Measurements from ENCODE around the gene NT5C1A.

Gene NT5C1A

DNA sequence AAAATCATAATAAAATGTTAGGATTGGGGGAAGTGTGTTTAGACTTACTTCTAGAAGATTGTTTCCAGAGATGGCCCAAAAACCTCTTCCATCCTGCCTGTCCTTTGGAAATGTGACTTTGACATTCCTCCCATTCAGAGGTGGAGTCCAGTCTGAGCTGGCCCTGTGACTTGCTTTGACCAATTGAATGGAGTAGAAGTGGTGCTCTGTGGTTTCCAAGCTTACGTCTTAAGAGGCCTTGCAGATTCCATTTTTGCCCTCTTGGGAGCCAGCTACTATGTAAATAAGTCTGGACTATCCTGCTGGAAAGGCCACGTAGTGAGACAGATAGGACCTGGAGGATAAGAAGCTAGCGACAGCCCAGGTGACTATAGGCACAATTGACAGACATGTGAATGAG is 1.3 kb upstream of the NT5C1A start:
- in situ Hi-C loops (cut with MboI; ENCODE audit: low pct_unique_long_range_greater_than_20kb, low sequenced_read_pairs, unreplicated experiment): no loop called here
- no peak for DNase-seq (ENCODE audit: low spot score)
- TF ChIP-seq, protein P1, sequence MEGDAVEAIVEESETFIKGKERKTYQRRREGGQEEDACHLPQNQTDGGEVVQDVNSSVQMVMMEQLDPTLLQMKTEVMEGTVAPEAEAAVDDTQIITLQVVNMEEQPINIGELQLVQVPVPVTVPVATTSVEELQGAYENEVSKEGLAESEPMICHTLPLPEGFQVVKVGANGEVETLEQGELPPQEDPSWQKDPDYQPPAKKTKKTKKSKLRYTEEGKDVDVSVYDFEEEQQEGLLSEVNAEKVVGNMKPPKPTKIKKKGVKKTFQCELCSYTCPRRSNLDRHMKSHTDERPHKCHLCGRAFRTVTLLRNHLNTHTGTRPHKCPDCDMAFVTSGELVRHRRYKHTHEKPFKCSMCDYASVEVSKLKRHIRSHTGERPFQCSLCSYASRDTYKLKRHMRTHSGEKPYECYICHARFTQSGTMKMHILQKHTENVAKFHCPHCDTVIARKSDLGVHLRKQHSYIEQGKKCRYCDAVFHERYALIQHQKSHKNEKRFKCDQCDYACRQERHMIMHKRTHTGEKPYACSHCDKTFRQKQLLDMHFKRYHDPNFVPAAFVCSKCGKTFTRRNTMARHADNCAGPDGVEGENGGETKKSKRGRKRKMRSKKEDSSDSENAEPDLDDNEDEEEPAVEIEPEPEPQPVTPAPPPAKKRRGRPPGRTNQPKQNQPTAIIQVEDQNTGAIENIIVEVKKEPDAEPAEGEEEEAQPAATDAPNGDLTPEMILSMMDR (IDR thresholded peaks at IDR 0.05; ENCODE audit: extremely low read depth, insufficient read depth, missing control alignments): no peak

DNA sequence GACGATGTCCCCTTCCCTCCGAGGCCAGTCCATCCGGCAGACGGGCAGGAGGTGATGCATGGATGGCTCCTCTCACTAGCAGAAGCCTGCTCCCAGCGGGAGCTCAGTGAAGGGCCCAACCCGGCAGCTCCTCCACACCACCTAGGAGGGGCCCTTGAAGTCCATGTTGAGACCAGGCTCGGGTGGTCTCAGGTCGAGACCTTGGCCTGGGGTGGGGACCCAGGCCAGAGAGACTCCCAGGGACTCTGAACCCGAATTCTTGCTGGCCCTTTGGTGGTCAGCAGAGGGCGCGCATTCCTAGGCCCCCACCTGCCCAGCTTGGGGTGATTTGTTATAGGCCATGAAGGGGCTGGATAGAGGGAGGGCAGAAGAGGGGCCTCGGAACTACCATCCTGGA is 642 bp upstream of the NT5C1A start:
- peak; percentile 72 for DNase-seq (ENCODE audit: low spot score)
- TF ChIP-seq, protein P1 (IDR thresholded peaks at IDR 0.05; ENCODE audit: extremely low read depth, insufficient read depth, missing control alignments): peak; percentile 75
- in situ Hi-C loops (cut with MboI; ENCODE audit: low pct_unique_long_range_greater_than_20kb, low sequenced_read_pairs, unreplicated experiment): no loop called here

DNA sequence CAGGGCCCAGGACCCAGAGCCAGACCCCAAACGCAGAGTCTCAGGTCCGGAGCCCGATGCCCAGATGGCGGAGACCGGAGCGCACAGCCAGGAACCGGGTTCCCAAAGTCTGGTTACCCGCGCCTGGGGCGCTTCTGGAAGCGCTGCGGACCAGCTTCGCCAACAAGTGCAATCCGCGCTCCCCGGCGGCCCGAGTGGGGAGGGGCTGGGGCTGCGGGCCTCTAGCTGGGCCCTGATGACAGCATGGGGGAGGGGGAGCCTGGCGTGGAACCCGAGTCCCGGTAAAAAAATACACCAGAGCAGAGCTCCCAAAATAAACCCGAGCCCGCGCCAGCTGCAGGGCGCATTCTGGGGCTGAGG is 494 bp downstream of the NT5C1A start:
- in situ Hi-C loops (cut with MboI; ENCODE audit: low pct_unique_long_range_greater_than_20kb, low sequenced_read_pairs, unreplicated experiment): no loop called here
- TF ChIP-seq, protein P1 (IDR thresholded peaks at IDR 0.05; ENCODE audit: extremely low read depth, insufficient read depth, missing control alignments): no peak
- no peak for DNase-seq (ENCODE audit: low spot score)

DNA sequence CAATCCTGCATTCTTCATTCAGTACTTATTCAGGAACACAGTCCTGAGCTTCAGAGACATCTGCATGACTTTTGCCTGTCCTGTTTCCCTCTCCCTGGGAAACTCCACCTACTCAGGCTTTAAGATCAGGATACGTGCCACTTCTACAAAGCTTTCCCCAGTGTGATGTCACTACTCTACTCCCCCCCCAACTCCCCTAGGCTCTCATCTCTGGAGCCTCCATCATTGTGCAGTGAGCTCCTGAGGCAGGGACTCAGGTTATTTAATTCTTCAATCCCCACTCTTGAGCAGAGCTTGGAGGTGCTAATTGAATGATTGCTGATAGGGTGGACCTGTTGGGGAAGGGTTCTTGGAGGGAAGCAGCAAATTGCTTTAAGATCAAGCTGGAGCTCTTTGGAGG is 1.2 kb downstream of the NT5C1A start:
- no peak for DNase-seq (ENCODE audit: low spot score)
- TF ChIP-seq, protein P1 (IDR thresholded peaks at IDR 0.05; ENCODE audit: extremely low read depth, insufficient read depth, missing control alignments): no peak
- in situ Hi-C loops (cut with MboI; ENCODE audit: low pct_unique_long_range_greater_than_20kb, low sequenced_read_pairs, unreplicated experiment): no loop called here

DNA sequence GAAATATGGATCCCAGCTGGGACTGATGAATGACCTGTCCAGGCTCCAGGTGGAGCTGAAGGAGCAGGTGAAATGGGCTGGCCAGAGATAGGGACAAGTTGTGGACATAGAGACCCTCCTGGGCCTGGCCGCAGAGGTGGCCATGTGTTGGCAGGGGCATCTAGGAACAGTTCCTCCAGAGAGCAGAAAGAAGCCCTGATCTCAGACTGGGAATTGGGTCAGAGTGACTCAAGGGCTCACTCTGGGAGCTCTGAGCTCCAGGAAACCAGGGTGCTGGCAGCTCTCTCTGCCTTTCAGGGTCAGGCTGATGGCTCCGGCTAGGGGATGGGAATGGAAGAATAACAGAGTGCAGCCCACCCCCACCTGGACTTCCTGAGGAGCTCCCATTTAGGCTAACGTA is 3.0 kb downstream of the NT5C1A start:
- in situ Hi-C loops (cut with MboI; ENCODE audit: low pct_unique_long_range_greater_than_20kb, low sequenced_read_pairs, unreplicated experiment): no loop called here
- DNase-seq (ENCODE audit: low spot score): no peak
- TF ChIP-seq, protein P1 (IDR thresholded peaks at IDR 0.05; ENCODE audit: extremely low read depth, insufficient read depth, missing control alignments): no peak

DNA sequence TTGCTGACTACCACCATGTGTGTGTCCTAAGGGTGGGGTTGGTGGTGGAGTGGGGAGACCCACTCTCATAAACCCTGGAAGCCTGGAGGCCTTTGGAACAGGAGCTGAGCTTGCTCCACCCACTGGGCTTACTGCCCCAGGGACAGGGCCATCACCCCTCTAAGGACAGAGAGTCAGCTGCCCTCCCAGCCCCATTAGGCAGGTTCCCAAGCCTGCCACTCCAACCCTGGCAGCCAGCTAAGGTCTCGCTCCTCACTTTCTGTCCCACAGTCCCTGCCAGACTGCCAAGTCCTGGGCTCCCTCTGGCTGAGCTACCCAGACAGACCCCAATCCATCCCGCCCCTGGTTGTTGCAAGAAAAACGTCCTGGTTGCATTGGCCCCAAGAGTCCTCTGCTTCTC is 3.8 kb downstream of the NT5C1A start:
- TF ChIP-seq, protein P1 (IDR thresholded peaks at IDR 0.05; ENCODE audit: extremely low read depth, insufficient read depth, missing control alignments): no peak
- no peak for DNase-seq (ENCODE audit: low spot score)
- in situ Hi-C loops (cut with MboI; ENCODE audit: low pct_unique_long_range_greater_than_20kb, low sequenced_read_pairs, unreplicated experiment): no loop called here

DNA sequence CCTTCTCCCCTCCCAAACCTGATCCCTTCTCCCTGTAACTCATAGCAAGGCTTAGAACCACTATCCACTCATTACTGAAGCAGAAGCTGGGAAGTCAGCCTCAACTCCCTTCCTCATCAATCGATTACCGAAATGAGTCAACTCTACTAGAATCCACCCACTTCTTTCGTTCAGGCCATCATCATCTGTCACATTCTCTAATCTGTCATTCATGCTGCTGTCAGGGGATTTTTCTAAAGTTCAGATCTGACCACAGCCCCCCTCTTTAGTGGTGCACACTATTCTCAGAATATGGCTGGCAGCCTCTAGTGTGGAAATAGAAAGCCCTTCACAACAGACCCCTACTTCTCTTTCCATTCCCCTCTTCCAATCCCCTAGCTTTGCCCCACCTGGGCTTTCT is 5.1 kb downstream of the NT5C1A start:
- peak; percentile 92 for DNase-seq (ENCODE audit: low spot score)
- TF ChIP-seq, protein P1 (IDR thresholded peaks at IDR 0.05; ENCODE audit: extremely low read depth, insufficient read depth, missing control alignments): no peak
- in situ Hi-C loops (cut with MboI; ENCODE audit: low pct_unique_long_range_greater_than_20kb, low sequenced_read_pairs, unreplicated experiment): no loop called here
